IPS DF 6.9 (cell line): ENCODE results near the gene SLC37A4.
"Not testable (repeated sequence)": the region's sequence is repeated elsewhere in the genome, so short reads cannot be mapped to it uniquely, and the experiment has no call there.

ENCODE experiments used
- DNase-seq: peaks from one replicate; pipeline ENCODE4 v3.0.0-alpha.2; 2013; ENCODE audit warnings: low read depth, low spot score
- H3K27ac ChIP-seq: one replicate; pipeline ENCODE4 v1.5.1; 2013; ENCODE audit warnings: low read length, control low read depth
- H3K27me3 ChIP-seq: 2 replicates; pipeline ENCODE4 v1.6.1; 2013; ENCODE audit warnings: mild to moderate bottlenecking, low read length; ENCODE audit not compliant: control insufficient read depth, insufficient read depth
- H3K36me3 ChIP-seq: 2 replicates; pipeline ENCODE4 v1.6.1; 2013; ENCODE audit warnings: low read length; ENCODE audit not compliant: control insufficient read depth, insufficient read depth
- H3K4me1 ChIP-seq: 2 replicates; pipeline ENCODE4 v1.6.1; 2013; ENCODE audit warnings: low read length; ENCODE audit not compliant: control insufficient read depth, insufficient read depth
- H3K4me3 ChIP-seq: 2 replicates; pipeline ENCODE4 v1.5.1; 2013; ENCODE audit warnings: mild to moderate bottlenecking, low read length
- H3K9me3 ChIP-seq: 2 replicates; pipeline ENCODE4 v1.6.1; 2013; ENCODE audit warnings: low read length, inconsistent platforms; ENCODE audit not compliant: control insufficient read depth, insufficient read depth
- WGBS: extraction: QIAGEN DNeasy Blood & Tissue Kit; methylation state at CpG from one replicate; pipeline ENCODE4 v1.1.7; 2013; ENCODE audit warnings: mixed read lengths, missing lambda C conversion rate; ENCODE audit not compliant: insufficient read length, insufficient coverage; 5-methylcytosine and 5-hydroxymethylcytosine counted together

The SLC37A4 gene

GRCh38 chr11:119018074-119018938, 12.4 kb downstream of the SLC37A4 start, which contains the start of the genes RPS25 and TRAPPC4:
Gene RPS25 (minus strand): TSS chr11:119018343. CDS start chr11:119018284, 59 bp downstream.
Gene TRAPPC4 (plus strand): TSS chr11:119018766. CDS start chr11:119018796, 30 bp downstream.
- H3K4me1 ChIP-seq: no peaks in the 10 kb centered on the region; the same call in 1 of the 2 replicates
- no peak within 1 kb of the TSS for H3K27ac ChIP-seq
- peak; percentile 95 for DNase-seq
- H3K36me3 ChIP-seq: peaks cover 18% of the 10 kb centered on the region; the same call in 1 of the 2 replicates
- H3K9me3 ChIP-seq: no peaks in the 10 kb centered on the region
- H3K4me3 ChIP-seq: peak within 1 kb of the TSS; percentile 74
- no CpG with 5 or more reads among the region's 63 CpGs for WGBS
- no peaks in the 10 kb centered on the region for H3K27me3 ChIP-seq

DNA sequence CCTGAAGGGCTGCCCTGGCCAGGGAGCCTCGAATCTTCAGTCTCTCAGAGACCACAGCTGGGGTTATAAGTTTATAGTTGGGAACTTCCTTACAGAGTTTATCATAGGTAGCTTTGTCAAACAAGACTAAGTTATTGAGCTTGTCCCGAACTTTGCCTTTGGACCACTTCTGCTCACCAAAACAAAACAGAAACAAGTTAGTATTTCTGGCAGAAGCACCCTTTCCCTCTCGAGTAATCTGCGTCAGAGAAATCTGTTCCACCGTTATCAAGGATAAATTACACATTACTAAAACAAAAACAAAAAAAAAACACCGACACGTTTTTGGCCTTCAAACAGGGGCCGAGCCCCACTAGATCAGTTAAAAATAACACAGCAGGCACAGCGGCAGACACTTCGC, 13.3 kb downstream of the SLC37A4 start:
- WGBS: no CpG with 5 or more reads among the region's 10 CpGs
- not testable (repeated sequence) for H3K27me3 ChIP-seq, H3K4me1 ChIP-seq, DNase-seq, H3K9me3 ChIP-seq, H3K27ac ChIP-seq
- Histone ChIP-seq H3K36me3 (peaks cover 18% of the 10 kb centered on the region; the same call in 1 of the 2 replicates), H3K4me3 (peak overlapping the region; percentile 74)

- Histone ChIP-seq H3K4me1 (no peaks in the 10 kb centered on the region; the same call in 1 of the 2 replicates), H3K27ac (no peak overlapping the region), H3K9me3 (no peaks in the 10 kb centered on the region), H3K27me3 (no peaks in the 10 kb centered on the region), H3K36me3 (peaks cover 21% of the 10 kb centered on the region; the same call in 1 of the 2 replicates), H3K4me3 (no peak overlapping the region)
- DNase-seq: no peak
- WGBS: no CpG with 5 or more reads among the region's 14 CpGs
Observed at GRCh38 chr11:119016216-119017009, 14.3 kb downstream of the SLC37A4 start.

DNA sequence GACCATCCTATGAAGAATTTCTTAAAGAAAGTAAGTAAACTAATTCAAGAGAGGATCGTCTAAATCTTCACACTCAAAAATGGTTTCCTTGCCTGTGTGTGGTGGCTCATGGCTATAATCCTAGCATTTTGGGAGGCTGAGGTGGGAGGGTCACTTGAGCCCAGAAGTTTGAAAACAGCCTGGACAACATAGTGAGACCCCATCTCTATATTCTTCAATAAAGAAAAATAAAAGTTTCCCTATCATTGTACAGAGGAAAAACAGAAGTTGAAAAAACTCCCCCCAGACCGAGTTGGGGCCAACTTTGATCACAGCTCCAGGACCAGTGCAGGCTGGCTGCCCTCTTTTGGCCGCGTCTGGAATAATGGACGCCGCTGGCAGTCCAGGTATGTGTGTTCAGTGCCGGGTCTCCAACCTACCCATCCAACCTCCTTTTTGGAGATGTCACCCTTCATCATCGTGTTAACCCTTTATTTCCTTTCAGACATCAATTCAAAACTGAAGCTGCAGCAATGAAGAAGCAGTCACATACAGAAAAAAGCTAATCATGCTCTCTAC, 15.5 kb downstream of the SLC37A4 start:
- peaks cover 26% of the 10 kb centered on the region; the same call in 1 of the 2 replicates for H3K36me3 ChIP-seq
- no peaks in the 10 kb centered on the region; the same call in 1 of the 2 replicates for H3K4me1 ChIP-seq
- H3K27ac ChIP-seq: no peak overlapping the region
- H3K4me3 ChIP-seq: no peak overlapping the region
- no peak for DNase-seq
- H3K27me3 ChIP-seq: no peaks in the 10 kb centered on the region
- no peaks in the 10 kb centered on the region for H3K9me3 ChIP-seq
- WGBS: no CpG with 5 or more reads among the region's 8 CpGs

- H3K9me3 ChIP-seq: no peaks in the 10 kb centered on the region
- H3K27ac ChIP-seq: no peak overlapping the region
- H3K4me3 ChIP-seq: no peak overlapping the region
- no peaks in the 10 kb centered on the region for H3K27me3 ChIP-seq
- H3K36me3 ChIP-seq: peaks cover 26% of the 10 kb centered on the region; the same call in 1 of the 2 replicates
- no peaks in the 10 kb centered on the region; the same call in 1 of the 2 replicates for H3K4me1 ChIP-seq
- WGBS: no CpG with 5 or more reads among the region's 17 CpGs
- no peak for DNase-seq
Observed at GRCh38 chr11:119014209-119014924, 16.3 kb downstream of the SLC37A4 start.

DNA sequence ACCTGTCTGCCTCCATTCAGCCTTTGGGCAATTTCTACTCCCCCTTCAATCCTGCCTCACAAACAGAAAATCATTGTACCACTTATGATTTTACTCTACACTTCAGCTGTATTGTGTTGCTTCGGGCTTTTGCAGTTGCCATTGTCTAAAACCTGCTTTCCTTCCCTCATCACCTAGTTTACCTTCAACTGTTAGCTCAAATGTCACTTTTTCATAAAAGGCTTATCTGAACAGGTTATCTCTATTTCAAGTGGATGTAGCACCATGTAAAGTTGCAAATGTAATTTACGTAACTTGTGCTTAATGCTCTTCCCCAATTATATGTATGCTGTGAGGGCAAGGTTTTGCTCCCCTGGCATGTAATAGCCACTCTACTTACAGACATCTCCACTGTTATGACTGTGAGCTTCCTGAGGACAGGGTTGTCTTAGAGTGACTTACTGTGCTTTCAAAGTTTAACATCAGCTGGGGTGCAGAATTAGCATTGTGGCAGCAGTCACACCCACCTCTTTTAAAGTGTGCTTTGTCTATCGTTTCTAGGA, 18.0 kb downstream of the SLC37A4 start:
- no peak overlapping the region for H3K27ac ChIP-seq
- H3K9me3 ChIP-seq: no peaks in the 10 kb centered on the region
- peaks cover 26% of the 10 kb centered on the region; the same call in 1 of the 2 replicates for H3K36me3 ChIP-seq
- no peak for DNase-seq
- WGBS: no CpG with 5 or more reads among the region's 3 CpGs
- H3K27me3 ChIP-seq: no peaks in the 10 kb centered on the region
- H3K4me3 ChIP-seq: no peak overlapping the region
- no peaks in the 10 kb centered on the region; the same call in 1 of the 2 replicates for H3K4me1 ChIP-seq

- H3K36me3 ChIP-seq: peaks cover 26% of the 10 kb centered on the region; the same call in 1 of the 2 replicates
- no CpG with 5 or more reads among the region's 6 CpGs for WGBS
- H3K4me3 ChIP-seq: no peak overlapping the region
- H3K4me1 ChIP-seq: no peaks in the 10 kb centered on the region; the same call in 1 of the 2 replicates
- no peaks in the 10 kb centered on the region for H3K27me3 ChIP-seq
- no peak for DNase-seq
- H3K27ac ChIP-seq: no peak overlapping the region
- no peaks in the 10 kb centered on the region for H3K9me3 ChIP-seq
Observed at GRCh38 chr11:119011476-119012053, 19.1 kb downstream of the SLC37A4 start.

DNA sequence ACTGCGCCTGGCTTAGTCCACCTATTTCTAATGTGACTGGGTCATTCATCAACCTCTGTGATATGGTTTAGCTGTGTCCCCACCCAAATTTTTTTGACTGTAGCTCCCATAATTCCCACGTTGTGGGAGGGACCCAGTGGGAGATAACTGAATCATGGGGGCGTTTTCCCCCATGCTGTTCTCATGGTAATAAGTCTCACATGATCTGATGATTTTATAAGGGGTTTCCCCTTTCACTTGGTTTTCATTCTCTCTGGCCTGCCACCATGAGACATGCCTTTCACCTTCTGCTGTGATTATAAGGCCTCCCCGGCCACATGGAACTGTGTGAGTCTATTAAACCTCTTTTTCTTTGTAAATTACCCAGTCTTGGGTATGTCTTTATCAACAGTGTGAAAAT, 24.0 kb downstream of the SLC37A4 start:
- H3K4me1 ChIP-seq: no peaks in the 10 kb centered on the region
- H3K9me3 ChIP-seq: no peaks in the 10 kb centered on the region
- H3K36me3 ChIP-seq: peaks cover 5% of the 10 kb centered on the region; the same call in 1 of the 2 replicates
- H3K4me3 ChIP-seq: no peak overlapping the region
- no CpG with 5 or more reads among the region's 4 CpGs for WGBS
- no peak for DNase-seq
- no peak overlapping the region for H3K27ac ChIP-seq
- H3K27me3 ChIP-seq: no peaks in the 10 kb centered on the region

DNA sequence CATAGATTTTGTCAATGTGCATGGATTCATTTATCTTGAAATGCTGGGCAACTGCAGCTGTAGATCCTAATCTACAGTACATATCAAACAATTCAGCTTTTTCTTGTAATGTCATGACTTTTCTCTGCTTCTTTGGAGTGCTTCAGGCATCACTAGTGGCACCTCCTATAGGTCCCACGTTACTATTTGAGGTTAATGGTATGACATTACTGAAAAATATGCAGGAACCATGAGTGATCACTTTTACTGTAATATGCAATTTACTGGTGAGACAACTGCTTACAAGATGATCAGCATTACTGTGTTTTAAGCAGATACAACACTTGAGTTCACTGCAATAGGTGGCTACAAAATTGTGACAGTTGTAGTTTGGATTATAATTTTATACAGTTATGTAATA, 29.8 kb downstream of the SLC37A4 start:
- WGBS: no CpG with 5 or more reads among the region's 1 CpG
- Histone ChIP-seq H3K9me3 (no peaks in the 10 kb centered on the region), H3K4me3 (no peak overlapping the region), H3K4me1 (no peaks in the 10 kb centered on the region), H3K36me3 (no peaks in the 10 kb centered on the region; the same call in 1 of the 2 replicates), H3K27me3 (no peaks in the 10 kb centered on the region), H3K27ac (no peak overlapping the region)
- DNase-seq: no peak
